Type B pancreatic cell (in vitro differentiated cells): ENCODE measurements around the gene ENPP1. TPM values are rescaled to one million over a fixed set of nuclear protein-coding genes. Genes with fewer than 3 reads are reported as not detected.

ENCODE experiments used
- DNase-seq: peaks from one replicate; pipeline ENCODE4 v3.0.0; 2021; ENCODE audit warnings: mixed read lengths; ENCODE audit not compliant: unreplicated experiment; ENCODE audit errors: extremely low spot score
- H3K27ac Mint-ChIP-seq: 2 replicates; pipeline ENCODE4 v1.8.0; 2021; ENCODE audit warnings: mild to moderate bottlenecking, mixed read lengths
- H3K27me3 Mint-ChIP-seq: 2 replicates; pipeline ENCODE4 v1.8.0; 2021; ENCODE audit warnings: mixed read lengths
- H3K36me3 Mint-ChIP-seq: 2 replicates; pipeline ENCODE4 v1.8.0; 2021; ENCODE audit warnings: mixed read lengths
- H3K4me1 Mint-ChIP-seq: one replicate; pipeline ENCODE4 v1.8.0; 2021; ENCODE audit warnings: mixed read lengths; ENCODE audit not compliant: unreplicated experiment
- H3K4me3 Mint-ChIP-seq: 2 replicates; pipeline ENCODE4 v1.8.0; 2021; ENCODE audit warnings: mild to moderate bottlenecking, mixed read lengths
- H3K9me3 Mint-ChIP-seq: 2 replicates; pipeline ENCODE4 v1.8.0; 2021; ENCODE audit warnings: mixed read lengths
- microRNA-seq: library from miRNA; unstranded; fragments of <30 nt; microRNA quantifications from one replicate; pipeline ENCODE4, GENCODE V29; 2020
- total RNA-seq: library from RNA; stranded (reverse); gene quantifications from 2 replicates; pipeline ENCODE4 v1.2.1, GENCODE V29; 2021; ENCODE audit warnings: low replicate concordance
- TF ChIP-seq, protein P1 (sequence below): fragments of 200-600 bp; sonication (generic); conservative IDR thresholded peaks from 2 replicates; pipeline ENCODE4 v1.5.0; 2021; ENCODE audit warnings: antibody characterized with exemption, mild to moderate bottlenecking

ENPP1 gene
- total RNA-seq, 1 donor from 2014 or later, result 13.4 TPM

DNA sequence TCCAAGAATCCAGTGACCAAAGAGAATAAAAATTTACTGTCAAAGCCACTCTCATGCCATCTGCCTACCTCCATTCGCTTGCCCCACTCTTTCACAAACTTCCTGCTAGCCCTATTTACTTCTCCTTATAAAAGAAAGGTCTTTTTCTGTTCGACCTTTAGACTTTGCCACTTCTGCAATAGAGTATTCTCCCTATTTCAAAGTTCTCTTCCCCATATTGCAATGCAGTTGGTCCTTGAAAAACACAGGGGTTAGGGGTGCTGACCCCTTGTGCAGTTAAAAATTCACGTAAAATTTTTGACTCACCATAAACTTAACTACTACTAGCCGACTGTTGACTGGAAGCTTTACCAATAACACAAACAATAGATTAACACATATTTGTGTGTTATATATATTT, 128.3 kb downstream of the ENPP1 start:
- DNase-seq, result no peak
- Mint-ChIP-seq H3K4me3 (no peak overlapping the region), H3K27me3 (no peaks in the 10 kb centered on the region), H3K27ac (no peak overlapping the region), H3K9me3 (no peaks in the 10 kb centered on the region), H3K36me3 (no peaks in the 10 kb centered on the region), H3K4me1 (peaks cover 14% of the 10 kb centered on the region)
- TF ChIP-seq, protein P1, sequence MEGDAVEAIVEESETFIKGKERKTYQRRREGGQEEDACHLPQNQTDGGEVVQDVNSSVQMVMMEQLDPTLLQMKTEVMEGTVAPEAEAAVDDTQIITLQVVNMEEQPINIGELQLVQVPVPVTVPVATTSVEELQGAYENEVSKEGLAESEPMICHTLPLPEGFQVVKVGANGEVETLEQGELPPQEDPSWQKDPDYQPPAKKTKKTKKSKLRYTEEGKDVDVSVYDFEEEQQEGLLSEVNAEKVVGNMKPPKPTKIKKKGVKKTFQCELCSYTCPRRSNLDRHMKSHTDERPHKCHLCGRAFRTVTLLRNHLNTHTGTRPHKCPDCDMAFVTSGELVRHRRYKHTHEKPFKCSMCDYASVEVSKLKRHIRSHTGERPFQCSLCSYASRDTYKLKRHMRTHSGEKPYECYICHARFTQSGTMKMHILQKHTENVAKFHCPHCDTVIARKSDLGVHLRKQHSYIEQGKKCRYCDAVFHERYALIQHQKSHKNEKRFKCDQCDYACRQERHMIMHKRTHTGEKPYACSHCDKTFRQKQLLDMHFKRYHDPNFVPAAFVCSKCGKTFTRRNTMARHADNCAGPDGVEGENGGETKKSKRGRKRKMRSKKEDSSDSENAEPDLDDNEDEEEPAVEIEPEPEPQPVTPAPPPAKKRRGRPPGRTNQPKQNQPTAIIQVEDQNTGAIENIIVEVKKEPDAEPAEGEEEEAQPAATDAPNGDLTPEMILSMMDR, result no peak

DNA sequence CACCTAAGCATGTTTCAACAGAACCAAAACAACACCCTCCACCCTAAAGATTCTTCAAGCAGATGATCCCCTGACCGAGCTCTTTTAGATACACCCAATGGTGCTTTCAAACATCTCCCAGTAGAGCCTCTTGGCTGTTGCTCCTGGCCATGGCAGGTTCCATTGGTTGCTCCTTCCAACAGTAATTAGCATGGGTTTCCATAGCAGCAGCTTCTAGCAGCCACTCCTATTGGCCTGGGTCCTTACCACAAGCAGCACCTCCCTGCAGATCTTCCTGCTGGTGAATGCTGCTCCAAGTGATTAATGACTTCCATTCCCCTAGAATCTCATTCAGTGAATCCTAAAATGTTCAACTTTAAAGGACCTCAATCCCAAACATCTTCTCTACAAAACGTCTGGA, 129.4 kb downstream of the ENPP1 start:
- Mint-ChIP-seq H3K4me1 (peaks cover 5% of the 10 kb centered on the region), H3K27me3 (no peaks in the 10 kb centered on the region), H3K36me3 (no peaks in the 10 kb centered on the region), H3K27ac (no peak overlapping the region), H3K4me3 (no peak overlapping the region), H3K9me3 (no peaks in the 10 kb centered on the region)
- TF ChIP-seq, protein P1, result no peak
- DNase-seq, result no peak

DNA sequence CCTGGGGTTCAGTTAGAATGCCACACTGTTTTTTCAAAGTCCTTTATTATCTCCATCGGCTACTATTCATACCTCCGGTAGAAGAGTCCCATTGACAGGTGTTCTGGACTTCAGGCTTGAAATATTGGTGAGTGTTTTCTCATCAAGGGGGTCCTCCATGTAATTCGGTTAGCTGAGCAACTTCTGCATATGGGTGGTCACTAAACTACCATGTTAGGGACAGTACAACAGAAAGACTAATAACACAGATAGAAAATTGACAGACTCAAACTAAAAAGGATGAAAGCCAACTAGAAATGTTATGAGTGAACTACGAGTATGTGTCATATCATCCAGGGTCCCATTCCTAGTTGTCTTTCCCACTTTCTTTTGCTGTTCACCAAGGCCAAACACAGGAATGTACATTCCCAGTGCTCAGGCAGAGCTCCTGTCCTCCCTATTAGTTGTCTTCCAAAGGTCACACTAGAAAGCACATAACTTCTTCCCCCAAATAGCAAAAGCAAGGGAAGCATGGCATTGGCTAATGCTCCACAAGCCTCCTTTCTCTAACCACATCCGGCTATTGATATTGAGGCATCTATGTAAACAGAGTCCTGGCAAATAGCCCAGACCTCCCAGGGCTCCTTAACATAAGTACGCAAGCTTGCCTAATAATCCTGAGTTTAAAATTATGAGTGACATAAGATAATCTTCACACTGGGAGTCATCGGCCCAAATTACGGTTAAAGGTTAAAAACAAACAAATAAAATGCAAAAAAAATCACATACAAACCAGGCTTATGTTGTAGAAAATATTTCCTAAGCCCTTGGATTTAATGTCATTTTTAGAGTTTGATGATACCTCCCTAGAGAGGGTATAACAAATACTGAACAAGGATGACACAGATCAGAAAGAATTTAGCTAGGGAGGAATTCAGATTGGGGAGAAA, 130.1 kb downstream of the ENPP1 start:
- H3K9me3 Mint-ChIP-seq, result no peaks in the 10 kb centered on the region
- TF ChIP-seq, protein P1, result no peak
- H3K36me3 Mint-ChIP-seq, result no peaks in the 10 kb centered on the region
- no peak for DNase-seq
- H3K27ac Mint-ChIP-seq, result no peak overlapping the region
- no peaks in the 10 kb centered on the region for H3K27me3 Mint-ChIP-seq
- H3K4me3 Mint-ChIP-seq, result no peak overlapping the region
- H3K4me1 Mint-ChIP-seq, result peaks cover 5% of the 10 kb centered on the region

Small RNA genes lying within 50 kb of the gene (microRNA-seq; reads per million reads assigned to microRNA genes)
- gene MIR548H5, result not detected

Other genes with a start within 250 kb of the ENPP1 start
- not detected in 2 replicates for gene ARG1, start 234.8 kb upstream of the ENPP1 start, total RNA-seq
- 29.2 and 37.6 TPM in 2 replicates for gene MED23, start 179.8 kb upstream of the ENPP1 start, total RNA-seq
- 0.07 and 0.82 TPM in 2 replicates for gene ENPP3, start 170.7 kb upstream of the ENPP1 start, total RNA-seq
- not detected in 2 replicates for gene OR2A4, start 106.6 kb upstream of the ENPP1 start, total RNA-seq
- not detected in 2 replicates for gene CTAGE9, start 97.0 kb upstream of the ENPP1 start, total RNA-seq
- gene CCN2, start 143.4 kb downstream of the ENPP1 start, total RNA-seq, result 33.8 and 75.5 TPM in 2 replicates